AG10803 (cell line): ENCODE results near the gene KIF5C.

Source experiments
- DNase-seq: peaks from one replicate; pipeline ENCODE4 v3.0.0; 2010; ENCODE audit warnings: low read depth
- H3K4me3 ChIP-seq: 2 replicates; pipeline ENCODE4 v1.5.1; 2011; ENCODE audit warnings: mild to moderate bottlenecking, low read length, control low read depth
- CTCF ChIP-seq: conservative IDR thresholded peaks from 2 replicates; pipeline ENCODE4 v1.5.1; 2011; ENCODE audit warnings: mild to moderate bottlenecking, low read length, control low read depth, inconsistent platforms

The KIF5C gene

GRCh38 chr2:148922062-148922461 lies 47.0 kb downstream of the KIF5C start:
- no peak overlapping the region for H3K4me3 ChIP-seq
- TF ChIP-seq CTCF: no peak
- DNase-seq: no peak

GRCh38 chr2:148922776-148923475 lies 47.9 kb downstream of the KIF5C start:
- H3K4me3 ChIP-seq: no peak overlapping the region
- no peak for TF ChIP-seq CTCF
- no peak for DNase-seq

GRCh38 chr2:148924514-148925178 lies 49.6 kb downstream of the KIF5C start:
- no peak overlapping the region for H3K4me3 ChIP-seq
- no peak for DNase-seq
- TF ChIP-seq CTCF: no peak

GRCh38 chr2:148926291-148926961 lies 51.4 kb downstream of the KIF5C start:
- no peak overlapping the region for H3K4me3 ChIP-seq
- peak; percentile 15 for DNase-seq
- TF ChIP-seq CTCF: peak; percentile 60

DNA sequence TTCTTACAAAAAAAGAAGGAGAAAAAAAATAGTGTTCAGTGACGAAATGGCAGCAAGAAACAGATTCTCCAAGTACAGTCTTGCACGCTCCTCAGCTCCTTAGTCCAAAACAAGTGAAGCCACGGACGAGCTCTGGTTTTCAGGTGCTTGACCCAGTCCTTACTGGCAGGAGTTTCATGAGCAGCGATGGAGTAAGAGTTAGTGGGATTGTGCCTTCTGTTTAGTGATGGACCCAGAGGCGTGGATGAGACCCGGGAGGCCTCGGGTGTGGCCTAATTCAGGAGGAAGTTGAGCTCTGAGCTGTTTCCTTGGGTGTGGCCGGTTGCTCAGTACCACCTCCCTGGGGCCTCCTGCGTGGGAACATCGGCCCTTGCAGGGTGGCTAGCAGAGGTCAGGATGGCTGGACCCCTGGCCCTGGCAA lies 52.0 kb downstream of the KIF5C start:
- no peak for TF ChIP-seq CTCF
- no peak overlapping the region for H3K4me3 ChIP-seq
- DNase-seq: no peak

DNA sequence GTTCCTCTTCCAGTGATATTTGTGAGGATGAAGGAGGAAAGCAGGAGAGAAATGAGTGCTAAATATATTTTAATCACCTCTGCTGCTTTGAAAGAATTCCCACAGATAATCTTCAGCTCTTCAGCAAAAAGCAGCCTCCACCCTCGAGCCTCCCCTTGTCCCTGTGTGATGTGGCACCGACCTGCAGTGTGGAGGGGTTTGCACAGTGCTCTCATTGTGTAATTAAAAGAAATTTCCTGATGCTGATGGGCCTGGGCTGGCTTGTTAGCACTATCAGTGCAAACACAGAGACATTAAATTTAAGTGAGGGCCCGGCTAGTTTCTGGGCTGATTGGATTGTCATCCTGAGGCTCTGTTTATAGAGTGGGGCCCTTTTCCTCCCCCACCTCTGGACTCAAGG lies 53.4 kb downstream of the KIF5C start:
- no peak for TF ChIP-seq CTCF
- no peak for DNase-seq
- no peak overlapping the region for H3K4me3 ChIP-seq
